HG03196 (cell line): Measurements from ENCODE around the gene PAM.
"Not testable (repeated sequence)": the region's sequence is repeated elsewhere in the genome, so short reads cannot be mapped to it uniquely, and the experiment has no call there.

Source experiments
- ATAC-seq: cut with Tn5 transposase; IDR thresholded peaks from one replicate; pipeline ENCODE4 v1.9.1; 2021; ENCODE audit not compliant: unreplicated experiment

The PAM gene

DNA sequence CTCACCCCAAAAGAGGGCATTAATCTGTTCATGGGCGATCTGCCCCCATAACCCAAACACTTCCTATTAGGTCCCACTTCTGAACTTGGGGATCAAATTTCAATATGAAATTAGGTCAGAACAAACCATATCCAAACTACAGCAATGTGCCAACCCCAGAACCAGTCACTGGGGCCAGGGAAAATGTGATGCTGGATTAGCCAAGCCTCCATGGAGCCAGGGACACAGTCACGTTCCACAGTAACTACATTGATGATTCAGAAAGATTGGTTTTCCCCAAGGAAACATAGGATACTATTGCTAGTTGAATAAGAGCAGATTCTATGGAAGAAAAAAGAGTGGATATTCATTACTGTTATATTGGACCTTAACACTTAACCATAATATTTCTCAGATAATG, 280.6 kb downstream of the PAM start:
- no peak for ATAC-seq

DNA sequence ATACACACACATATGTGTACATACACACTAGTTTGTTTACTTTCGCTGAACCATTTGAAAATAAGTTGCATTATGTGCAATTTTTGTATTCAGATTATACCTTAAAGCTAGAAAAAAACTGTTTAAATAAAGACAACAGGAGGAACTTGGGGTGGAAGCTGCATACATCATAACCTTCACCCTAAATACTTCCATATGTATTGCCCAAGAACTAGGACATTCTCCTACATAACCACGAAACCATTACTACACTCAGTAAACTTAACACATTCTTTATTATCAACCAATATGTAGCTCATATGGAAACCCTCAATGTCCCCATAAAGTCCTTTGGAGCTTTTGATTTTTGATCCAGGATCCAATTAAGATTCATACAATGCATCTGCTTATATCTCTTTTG, 281.5 kb downstream of the PAM start:
- no peak for ATAC-seq

DNA sequence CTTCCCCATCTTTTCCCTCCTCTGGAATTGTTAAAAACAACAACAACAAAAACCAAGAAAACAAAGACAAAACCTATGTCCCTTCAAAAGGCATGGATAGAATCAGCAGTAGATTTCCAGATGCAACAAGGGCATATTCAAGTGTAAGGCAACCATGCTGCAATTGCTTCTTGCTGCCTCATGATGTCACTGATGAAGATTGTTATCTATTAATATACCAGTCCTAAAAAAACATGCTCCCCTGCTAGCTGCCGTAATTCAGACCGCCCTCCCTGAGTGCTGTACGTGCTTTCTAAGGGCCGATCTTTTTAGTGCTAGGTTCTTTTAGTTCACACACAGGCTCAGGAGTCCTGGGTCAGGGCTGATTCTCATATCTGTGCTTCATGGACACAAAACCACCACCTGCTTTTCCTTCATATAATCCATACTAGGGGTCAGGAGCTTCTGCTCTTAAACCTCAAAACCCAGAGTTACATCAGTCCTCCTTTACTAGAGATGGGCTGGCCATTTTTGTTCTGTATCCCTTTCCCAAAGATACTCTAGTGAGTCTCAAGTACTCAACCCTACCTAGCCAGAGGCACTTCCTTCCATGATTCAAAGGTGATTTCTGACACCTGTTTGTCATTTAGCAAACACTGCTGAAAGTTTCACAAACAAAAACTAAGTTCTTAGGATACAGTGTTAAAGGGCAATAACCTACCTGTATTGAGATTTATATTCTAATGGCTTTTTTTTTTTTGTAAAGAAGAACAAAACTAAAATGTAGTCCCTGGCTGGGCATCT, 282.8 kb downstream of the PAM start:
- ATAC-seq, result no peak

DNA sequence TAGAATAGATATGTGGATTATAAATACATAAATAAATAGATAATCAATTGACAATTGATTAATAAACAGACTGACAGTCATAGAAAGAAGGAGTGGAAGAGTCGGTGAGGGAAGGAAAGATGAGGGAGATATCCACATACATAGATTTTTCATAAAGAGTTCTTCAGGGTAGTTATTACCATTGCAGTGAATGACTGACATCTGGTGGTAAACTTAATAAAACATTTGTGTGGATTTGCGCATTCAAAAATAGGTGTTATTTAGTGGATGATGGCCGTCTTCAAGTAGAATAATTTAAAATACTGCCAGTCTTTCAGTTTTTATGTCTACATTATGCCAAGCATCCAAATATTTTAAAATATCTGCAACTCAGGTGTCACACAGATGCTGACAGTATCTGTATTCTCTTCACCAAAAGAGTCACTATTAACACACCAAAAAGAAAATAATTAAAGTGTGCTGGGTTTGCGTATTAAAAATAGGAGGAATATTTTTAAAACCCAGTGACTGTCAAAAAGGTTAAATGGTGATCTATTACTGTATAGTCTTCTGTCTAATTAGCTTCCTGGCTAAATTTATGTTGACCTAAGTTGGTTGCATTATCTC, 286.1 kb downstream of the PAM start:
- no peak for ATAC-seq

DNA sequence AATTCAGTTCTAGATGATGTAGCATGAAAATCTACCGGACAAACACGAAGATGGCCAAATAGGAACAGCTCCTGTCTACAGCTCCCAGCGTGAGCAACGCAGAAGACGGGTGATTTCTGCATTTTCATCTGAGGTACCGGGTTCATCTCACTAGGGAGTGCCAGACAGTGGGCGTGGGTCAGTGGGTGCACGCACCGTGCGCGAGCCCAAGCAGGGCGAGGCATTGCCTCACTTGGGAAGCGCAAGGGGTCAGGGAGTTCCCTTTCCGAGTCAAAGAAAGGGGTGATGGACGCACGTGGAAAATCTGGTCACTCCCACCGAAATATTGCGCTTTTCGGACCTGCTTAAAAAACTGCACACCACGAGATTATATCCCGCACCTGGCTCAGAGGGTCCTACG, 291.6 kb downstream of the PAM start:
- not testable (repeated sequence) for ATAC-seq

DNA sequence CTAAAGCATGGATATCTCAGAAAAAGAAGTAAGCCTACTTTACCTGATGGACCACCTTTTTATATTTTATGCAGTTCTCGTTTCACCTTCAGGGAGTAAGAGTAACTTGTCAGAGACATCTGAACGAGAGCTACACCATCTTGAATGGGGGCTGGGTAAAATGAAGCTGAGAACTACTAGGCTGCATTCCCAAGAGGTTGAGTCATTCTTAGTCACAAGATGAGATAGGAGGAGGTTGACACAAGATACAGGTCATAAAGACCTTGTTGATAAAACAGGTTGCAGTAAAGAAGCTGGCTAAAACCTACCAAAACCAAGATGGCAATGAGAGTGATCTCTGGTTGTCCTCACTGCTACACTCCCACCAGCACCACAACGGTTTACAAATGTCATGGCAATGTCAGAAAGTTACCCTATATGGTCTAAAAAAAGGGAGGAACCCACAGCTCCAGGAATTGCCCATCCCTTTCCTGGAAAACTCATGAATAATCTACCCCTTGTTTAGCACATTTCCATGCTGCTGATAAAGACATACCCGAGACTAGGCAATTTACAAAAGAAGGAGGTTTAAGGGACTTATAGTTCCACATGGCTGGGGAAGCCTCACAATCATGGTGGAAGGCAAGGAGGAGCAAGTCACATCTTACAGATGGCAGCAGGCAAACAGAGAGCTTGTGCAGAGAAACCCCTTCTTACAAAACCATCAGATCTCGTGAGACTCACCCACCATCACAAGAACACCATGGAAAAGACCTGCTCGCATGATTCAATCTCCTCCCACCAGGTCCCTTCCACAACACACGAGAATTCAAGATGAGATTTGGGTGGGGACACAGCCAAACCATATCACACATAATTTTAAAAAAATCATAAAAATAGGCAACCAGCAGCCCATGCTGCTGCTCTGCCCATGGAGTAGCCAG, 302.4 kb downstream of the PAM start:
- no peak for ATAC-seq

DNA sequence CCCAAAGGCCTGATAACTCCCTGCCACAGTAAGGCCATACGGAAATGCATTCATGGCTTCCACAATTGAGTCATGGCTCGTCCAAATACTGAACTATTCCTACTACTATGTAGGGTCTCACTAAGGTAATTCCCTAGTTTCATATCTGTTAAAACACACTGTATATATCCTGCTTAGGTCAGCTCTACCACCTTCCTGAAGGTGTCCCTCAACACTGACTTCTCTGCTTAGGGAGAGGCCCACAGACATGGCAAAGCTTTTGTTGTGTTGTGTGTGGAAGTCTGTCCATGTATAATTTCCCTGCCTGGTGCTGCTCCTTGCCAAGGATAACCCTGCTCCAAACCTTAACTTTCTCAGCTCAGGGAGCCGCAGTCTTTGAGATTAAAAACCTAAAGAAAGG, 304.4 kb downstream of the PAM start:
- ATAC-seq, result no peak

DNA sequence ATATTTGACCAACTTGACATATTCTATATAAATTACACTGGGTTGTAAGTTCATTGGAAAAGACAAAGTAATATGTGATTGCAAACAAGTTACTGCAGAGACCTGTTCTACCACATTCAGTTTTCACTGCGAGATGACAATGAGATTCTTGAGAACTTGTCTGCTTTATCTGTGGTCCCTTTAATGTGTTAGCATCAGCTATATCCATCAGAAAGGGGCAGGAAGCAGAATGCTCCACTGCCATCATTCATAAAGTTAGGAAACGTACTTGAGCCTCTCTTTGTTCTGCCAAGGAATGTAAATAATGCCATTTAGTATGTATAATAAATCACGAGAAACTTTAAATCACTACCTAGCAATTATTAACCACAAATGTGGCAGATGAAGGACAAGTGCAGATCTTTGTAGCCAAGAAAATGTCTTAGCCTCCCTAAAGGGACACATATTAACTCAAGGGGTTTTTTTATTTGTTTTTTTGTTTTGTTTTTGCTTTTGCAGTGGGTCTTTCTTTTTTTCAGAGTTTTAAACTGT, 305.4 kb downstream of the PAM start:
- ATAC-seq, result no peak

DNA sequence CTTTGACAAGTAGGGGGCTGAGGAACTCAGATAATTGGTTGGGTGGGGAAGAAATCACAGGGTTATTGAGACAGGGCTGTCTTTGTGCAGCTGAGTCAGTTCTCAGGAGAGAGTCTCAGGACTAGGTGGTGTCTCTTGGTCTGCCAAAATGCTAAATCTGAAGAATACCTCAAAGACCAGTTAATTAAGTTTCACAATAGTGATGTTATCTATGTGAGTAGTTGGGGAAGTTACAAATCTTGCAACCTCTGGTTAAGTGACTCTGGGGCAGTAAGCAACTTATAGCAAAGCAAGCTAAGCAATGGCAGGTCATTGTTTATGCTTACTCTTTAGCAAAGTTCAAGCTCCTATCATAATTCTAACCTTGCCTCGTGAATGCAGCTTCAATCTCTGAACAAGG, 311.2 kb downstream of the PAM start:
- ATAC-seq, result no peak

DNA sequence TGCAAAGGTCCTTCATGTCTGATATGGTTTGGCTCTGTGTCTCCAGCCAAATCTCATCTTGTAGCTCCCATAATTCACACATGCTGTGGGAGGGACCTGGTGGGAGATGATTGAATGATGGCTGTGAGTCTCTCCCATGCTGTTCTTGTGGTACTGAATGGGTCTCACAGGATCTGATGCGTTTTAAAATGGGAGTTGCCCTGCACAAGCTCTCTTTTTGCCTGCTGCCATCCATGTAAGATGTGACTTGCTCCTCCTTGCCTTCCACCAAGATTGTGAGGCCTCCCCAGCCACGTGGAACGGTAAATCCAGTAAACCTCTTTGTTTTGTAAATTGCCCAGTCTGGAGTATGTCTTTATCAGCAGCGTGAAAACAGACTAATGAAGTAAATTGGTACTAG, 318.4 kb downstream of the PAM start:
- ATAC-seq, result not testable (repeated sequence)

DNA sequence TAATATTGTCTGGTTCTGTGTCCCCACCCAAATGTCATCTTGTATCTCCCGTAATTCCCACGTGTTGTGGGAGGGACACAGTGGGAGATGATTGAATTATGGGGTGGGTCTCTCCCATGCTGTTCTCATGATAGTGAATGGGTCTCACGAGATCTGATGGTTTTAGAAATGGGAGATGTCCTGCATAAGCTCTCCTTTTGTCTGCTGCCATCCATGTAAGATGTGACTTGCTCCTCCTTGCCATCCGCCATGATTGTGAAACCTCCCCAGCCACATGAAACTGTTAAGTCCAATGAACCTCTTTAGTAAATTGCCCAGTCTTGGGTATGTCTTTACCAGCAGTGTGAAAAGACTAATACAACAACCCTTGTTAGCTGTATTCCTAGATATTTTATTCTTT, 320.3 kb downstream of the PAM start:
- ATAC-seq, result no peak
